Upper lobe of left lung (tissue), 6 donors: ENCODE measurements around the gene PDXP. TPM values are rescaled to one million over a fixed set of nuclear protein-coding genes. Genes with fewer than 3 reads are reported as not detected.
A peak's percentile ranks its signal among the peaks of the same experiment; 100 is the strongest.

Experiments used
- ATAC-seq, 2 donors: fragments of 200-7000 bp; cut with Tn5 transposase; one replicate each; pipeline ENCODE4 v1.9.1; 2022; ENCODE audit warnings: mild to moderate bottlenecking in 2 of 2, moderate library complexity in 2 of 2; ENCODE audit not compliant: low FRiP score in 2 of 2
- DNase-seq, 2 donors: peaks; one replicate each; pipeline ENCODE4 v3.0.0-alpha.2; 2019 to 2020
- H3K27ac ChIP-seq, 4 donors: fragments of 200-600 bp; sonication (generic); one replicate each; pipeline ENCODE4 v1.5.1; 2016 to 2019
- H3K27me3 ChIP-seq, 4 donors: fragments of 200-600 bp; sonication (generic); one replicate each; pipeline ENCODE4 v1.5.1; 2017 to 2019
- H3K36me3 ChIP-seq, 4 donors: fragments of 200-600 bp; sonication (generic); one replicate each; pipeline ENCODE4 v1.5.1; 2016 to 2019
- H3K4me1 ChIP-seq, 4 donors: fragments of 200-600 bp; sonication (generic); one replicate each; pipeline ENCODE4 v1.5.1; 2018 to 2019
- H3K4me3 ChIP-seq, 4 donors: fragments of 200-600 bp; sonication (generic); one replicate each; pipeline ENCODE4 v1.5.1; 2017 to 2019; ENCODE audit warnings: mild to moderate bottlenecking in 2 of 4, moderate library complexity in 1 of 4
- H3K9me3 ChIP-seq, 4 donors: fragments of 200-600 bp; sonication (generic); one replicate each; pipeline ENCODE4 v1.5.1; 2018 to 2019
- EP300 ChIP-seq, 4 donors: sonication (generic); formaldehyde crosslinking; IDR thresholded peaks; one replicate each; pipeline ENCODE4 v1.5.1; 2017; ENCODE audit warnings: antibody characterized with exemption in 4 of 4, control low read depth in 2 of 4
- POLR2A ChIP-seq, 4 donors: fragments of 450-650 bp; IDR thresholded peaks; one replicate each; pipeline ENCODE4 v1.5.1; 2016 to 2017; ENCODE audit warnings: antibody characterized with exemption in 4 of 4, mild to moderate bottlenecking in 2 of 4
- POLR2AphosphoS5 ChIP-seq, 2 donors: sonication (generic); formaldehyde crosslinking; IDR thresholded peaks; one replicate each; pipeline ENCODE4 v1.5.1; 2017; ENCODE audit warnings: antibody characterized with exemption in 2 of 2
- WGBS, 2 donors: methylation state at CpG; one replicate each; pipeline ENCODE4 v1.1.5; 2017 to 2018; 5-methylcytosine and 5-hydroxymethylcytosine counted together
- total RNA-seq, 6 donors: library from RNA; depleted of rRNA in 4 of 6; stranded (reverse); fragments of >200 nt in 4 of 6; gene quantifications; one replicate each; pipeline versions ENCODE4 v1.1.0 to v1.2.1, GENCODE V29; 2016 to 2021
- TF ChIP-seq, protein P1 (sequence below), 6 experiments: fragments of 450-650 bp in 4 of 6; fragments of 200-600 bp in 2 of 6; sonication (generic) in 2 of 6; IDR thresholded peaks; one replicate each; pipeline ENCODE4 v1.5.1; 2016 to 2019; ENCODE audit warnings: antibody characterized with exemption in 6 of 6
- donor health status: DM: no; HTN: no; CAD: no; lungs with moderate emphysema.
- donor health status: DM: no; HTN: yes; CAD: no; lungs with severe emphysema.

Gene PDXP
- total RNA-seq, 6 donors from 2014 or later: 2.1 to 11.1 (median 8.7) TPM

DNA sequence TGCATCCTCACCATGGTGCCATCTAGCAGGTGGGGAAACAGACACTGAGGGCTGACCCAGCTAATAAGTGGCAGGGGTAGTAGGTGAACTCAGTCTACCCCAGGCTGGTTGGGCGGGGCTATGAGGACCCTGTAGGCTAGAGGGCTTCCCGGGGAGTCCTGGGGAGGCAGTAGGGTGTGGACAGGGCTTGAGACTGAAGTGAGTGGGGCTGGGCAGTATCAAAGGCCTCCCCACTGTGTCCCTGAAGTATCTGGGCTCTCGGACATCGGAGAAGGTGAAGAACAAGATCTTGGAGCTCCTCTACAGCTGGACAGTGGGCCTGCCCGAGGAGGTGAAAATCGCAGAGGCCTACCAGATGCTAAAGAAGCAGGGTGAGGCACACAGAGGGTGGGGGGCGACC, 38.5 kb upstream of the PDXP start:
- no peak overlapping the region for H3K4me3 ChIP-seq
- no peaks in the 10 kb centered on the region for H3K27me3 ChIP-seq
- DNase-seq: no peak
- H3K27ac ChIP-seq: no peak overlapping the region
- TF ChIP-seq POLR2AphosphoS5 (IDR thresholded peaks at IDR 0.05) (no peak), POLR2A (IDR thresholded peaks at IDR 0.05) (no peak), EP300 (IDR thresholded peaks at IDR 0.05) (no peak)
- TF ChIP-seq, protein P1, sequence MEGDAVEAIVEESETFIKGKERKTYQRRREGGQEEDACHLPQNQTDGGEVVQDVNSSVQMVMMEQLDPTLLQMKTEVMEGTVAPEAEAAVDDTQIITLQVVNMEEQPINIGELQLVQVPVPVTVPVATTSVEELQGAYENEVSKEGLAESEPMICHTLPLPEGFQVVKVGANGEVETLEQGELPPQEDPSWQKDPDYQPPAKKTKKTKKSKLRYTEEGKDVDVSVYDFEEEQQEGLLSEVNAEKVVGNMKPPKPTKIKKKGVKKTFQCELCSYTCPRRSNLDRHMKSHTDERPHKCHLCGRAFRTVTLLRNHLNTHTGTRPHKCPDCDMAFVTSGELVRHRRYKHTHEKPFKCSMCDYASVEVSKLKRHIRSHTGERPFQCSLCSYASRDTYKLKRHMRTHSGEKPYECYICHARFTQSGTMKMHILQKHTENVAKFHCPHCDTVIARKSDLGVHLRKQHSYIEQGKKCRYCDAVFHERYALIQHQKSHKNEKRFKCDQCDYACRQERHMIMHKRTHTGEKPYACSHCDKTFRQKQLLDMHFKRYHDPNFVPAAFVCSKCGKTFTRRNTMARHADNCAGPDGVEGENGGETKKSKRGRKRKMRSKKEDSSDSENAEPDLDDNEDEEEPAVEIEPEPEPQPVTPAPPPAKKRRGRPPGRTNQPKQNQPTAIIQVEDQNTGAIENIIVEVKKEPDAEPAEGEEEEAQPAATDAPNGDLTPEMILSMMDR (IDR thresholded peaks at IDR 0.05): no peak
- WGBS, 2 donors: 92 to 95% methylated on average over 7 of the region's 7 CpGs
- peaks cover 0 to 93% (median 61%) of the 10 kb centered on the region in 4 donors for H3K36me3 ChIP-seq
- ATAC-seq: no peak
- H3K9me3 ChIP-seq: no peaks in the 10 kb centered on the region
- peaks cover 7 to 15% (median 11%) of the 10 kb centered on the region in 4 donors for H3K4me1 ChIP-seq

DNA sequence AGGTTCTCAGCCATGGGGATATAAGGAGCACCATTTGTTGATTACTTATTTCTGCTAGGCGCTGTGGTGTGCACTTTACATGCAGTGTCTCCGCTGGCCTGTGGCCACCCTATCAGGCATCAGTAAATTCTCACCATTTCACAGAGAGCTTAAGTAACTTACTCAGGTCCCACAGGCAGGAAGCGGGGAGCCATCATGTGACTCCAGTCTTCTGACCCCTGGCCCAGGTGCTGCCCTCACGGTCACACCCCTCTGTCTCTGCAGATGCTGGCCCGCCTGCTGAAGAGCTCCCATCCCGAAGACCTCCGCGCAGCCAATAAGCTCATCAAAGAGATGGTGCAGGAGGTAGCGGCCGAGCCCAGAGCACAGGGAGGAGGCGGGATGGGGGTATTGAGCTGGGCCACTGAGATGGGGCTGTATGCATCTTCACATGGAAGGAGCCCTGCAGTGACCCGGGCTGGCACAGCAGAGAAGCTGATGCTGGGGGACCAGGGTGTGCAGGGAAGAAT, 37.1 kb upstream of the PDXP start:
- Histone ChIP-seq H3K9me3 (no peaks in the 10 kb centered on the region), H3K4me1 (peaks cover 14 to 28% (median 21%) of the 10 kb centered on the region in 4 donors), H3K27me3 (no peaks in the 10 kb centered on the region), H3K4me3 (no peak overlapping the region), H3K27ac (no peak overlapping the region), H3K36me3 (peaks cover 0 to 94% (median 63%) of the 10 kb centered on the region in 4 donors)
- DNase-seq: no peak
- ATAC-seq: no peak
- WGBS, 2 donors: 87 to 95% methylated on average over 12 of the region's 12 CpGs
- no peak for TF ChIP-seq POLR2AphosphoS5 (IDR thresholded peaks at IDR 0.05)
- no peak for TF ChIP-seq POLR2A (IDR thresholded peaks at IDR 0.05)
- TF ChIP-seq, protein P1 (IDR thresholded peaks at IDR 0.05): no peak
- TF ChIP-seq EP300 (IDR thresholded peaks at IDR 0.05): no peak

DNA sequence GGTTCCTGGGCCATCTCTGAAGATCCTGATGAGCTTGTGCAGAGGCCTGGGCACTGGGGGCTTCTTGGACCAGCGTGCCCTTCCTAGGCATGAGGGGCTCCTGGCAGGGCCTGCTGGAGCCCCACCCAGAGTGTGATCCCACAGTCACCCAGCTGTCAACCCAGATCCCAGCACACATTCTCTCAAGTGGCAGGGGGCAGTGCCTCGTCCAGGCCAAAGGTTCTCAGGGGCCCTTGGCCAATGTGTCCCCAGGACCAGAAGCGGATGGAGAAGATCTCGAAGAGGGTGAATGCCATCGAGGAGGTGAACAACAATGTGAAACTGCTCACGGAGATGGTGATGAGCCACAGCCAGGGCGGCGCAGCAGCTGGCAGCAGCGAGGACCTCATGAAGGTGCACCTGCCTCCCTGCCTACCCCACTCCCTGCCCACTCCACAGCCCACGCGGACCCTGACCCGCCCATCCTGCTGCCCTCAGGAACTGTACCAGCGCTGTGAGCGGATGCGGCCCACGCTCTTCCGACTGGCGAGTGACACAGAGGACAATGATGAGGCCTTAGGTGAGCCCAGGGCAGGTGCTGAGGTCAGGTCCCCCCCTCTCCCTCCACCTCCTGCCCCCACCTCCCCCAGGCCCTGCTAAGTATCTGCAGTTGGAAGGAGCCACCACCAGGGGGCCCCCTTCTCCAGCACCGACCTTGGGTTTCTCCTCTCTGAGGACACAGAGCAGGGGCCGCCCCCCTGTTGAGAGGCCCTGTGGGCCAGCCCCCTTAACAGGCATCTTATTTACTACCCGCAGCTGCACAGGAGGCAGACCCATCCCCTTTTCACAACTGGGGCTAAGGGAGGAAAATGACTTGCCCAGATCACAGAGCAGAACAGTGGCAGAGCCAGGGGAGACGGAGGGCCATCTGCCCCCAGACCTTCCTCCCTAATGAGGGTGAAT, 35.2 kb upstream of the PDXP start:
- ATAC-seq: peak; percentile 83 to 84
- peak in 1 of 2 donors; percentile 73 for DNase-seq

DNA sequence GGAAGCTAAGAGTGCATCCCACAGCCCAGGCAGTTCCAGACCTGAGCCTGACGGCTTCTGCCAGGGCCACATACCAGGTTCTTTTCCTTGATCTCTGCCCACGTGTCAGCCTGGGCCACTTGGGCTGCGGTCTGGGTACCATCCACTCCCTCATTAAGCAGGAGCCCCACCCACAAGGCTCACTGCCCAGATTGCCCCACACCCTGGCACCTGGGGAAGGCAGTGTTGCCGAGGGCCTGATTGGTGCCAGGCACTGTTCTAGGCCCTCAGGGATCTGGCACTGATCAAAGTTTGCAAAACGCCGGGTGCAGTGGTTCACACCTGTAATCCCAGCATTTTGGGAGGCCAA, 34.5 kb upstream of the PDXP start:
- Histone ChIP-seq H3K4me1 (peaks cover 29 to 43% (median 34%) of the 10 kb centered on the region in 4 donors), H3K27me3 (no peaks in the 10 kb centered on the region), H3K9me3 (no peaks in the 10 kb centered on the region), H3K4me3 (no peak overlapping the region), H3K36me3 (peaks cover 0 to 80% (median 40%) of the 10 kb centered on the region in 4 donors), H3K27ac (peak overlapping the region in 3 of 4 donors; percentile 34 to 61 (median 56))
- ATAC-seq: peak in 1 of 2 donors; percentile 9
- TF ChIP-seq POLR2AphosphoS5 (IDR thresholded peaks at IDR 0.05): no peak
- TF ChIP-seq, protein P1 (IDR thresholded peaks at IDR 0.05): no peak
- no peak for TF ChIP-seq POLR2A (IDR thresholded peaks at IDR 0.05)
- TF ChIP-seq EP300 (IDR thresholded peaks at IDR 0.05): no peak
- WGBS, 2 donors: 57 to 60% methylated on average over 5 of the region's 6 CpGs
- DNase-seq: peak in 1 of 2 donors; percentile 80

More for the DNA sequence above, 35.2 kb upstream of the PDXP start:
- TF ChIP-seq POLR2A (IDR thresholded peaks at IDR 0.05) (no peak), POLR2AphosphoS5 (IDR thresholded peaks at IDR 0.05) (no peak), EP300 (IDR thresholded peaks at IDR 0.05) (no peak)
- TF ChIP-seq, protein P1 (IDR thresholded peaks at IDR 0.05): peak; percentile 50 to 96 (median 64)
- Histone ChIP-seq H3K4me1 (peaks cover 29 to 43% (median 34%) of the 10 kb centered on the region in 4 donors), H3K27me3 (no peaks in the 10 kb centered on the region), H3K9me3 (no peaks in the 10 kb centered on the region), H3K4me3 (no peak overlapping the region), H3K27ac (peak overlapping the region in 3 of 4 donors; percentile 34 to 61 (median 56)), H3K36me3 (peaks cover 0 to 80% (median 44%) of the 10 kb centered on the region in 4 donors)
- 64 to 77% methylated on average over 12 to 21 of the region's 22 CpGs for WGBS, 2 donors
